Embryonic facial prominence (tissue), 1 donor: ENCODE data around the gene CDC6.

Experiments
- DNase-seq: peaks from one replicate; pipeline ENCODE4 v3.0.0-alpha.2; 2016; ENCODE audit errors: extremely low spot score

The CDC6 gene

GRCh38 chr17:40351359-40352236 is 63.9 kb downstream of the CDC6 start:
- peak; percentile 7 for DNase-seq

GRCh38 chr17:40352237-40352778 is 64.6 kb downstream of the CDC6 start:
- peak; percentile 5 for DNase-seq

DNA sequence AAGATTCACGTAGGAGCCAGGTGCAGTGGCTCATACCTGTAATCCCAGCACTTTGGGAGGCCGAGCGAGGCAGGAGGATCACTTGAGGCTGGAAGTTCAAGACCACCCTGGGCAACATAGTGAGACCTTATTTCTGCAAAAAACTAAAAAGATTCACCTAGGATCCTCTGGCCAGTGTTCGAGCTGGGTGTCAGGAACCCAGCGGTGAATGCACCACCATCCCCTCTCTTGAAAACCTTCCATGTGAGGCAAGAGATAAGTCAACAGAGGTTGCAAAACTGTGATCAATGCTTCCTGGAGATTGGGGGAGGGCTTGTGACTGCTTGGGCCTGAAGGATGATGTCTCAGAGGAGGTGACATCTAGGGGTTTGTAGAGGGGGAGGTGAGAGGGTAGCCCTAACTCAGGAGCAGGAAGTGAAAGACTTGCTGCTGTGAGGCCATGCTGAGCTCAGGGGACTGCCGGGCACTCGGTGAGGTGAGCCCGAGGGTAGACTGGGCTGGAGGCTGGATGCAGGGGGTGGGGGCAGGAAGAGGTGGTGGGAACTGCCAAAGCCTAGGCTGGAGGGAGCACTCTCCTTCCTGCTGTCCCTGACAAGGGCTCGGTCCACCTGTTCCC is 65.2 kb downstream of the CDC6 start:
- DNase-seq: peak; percentile 4
